HG02763 (cell line): Measurements from ENCODE around the gene CCNK.
A peak's percentile ranks its signal among the peaks of the same experiment; 100 is the strongest.

Source experiments
- ATAC-seq: cut with Tn5 transposase; IDR thresholded peaks from one replicate; pipeline ENCODE4 v1.9.1; 2021; ENCODE audit warnings: mild to moderate bottlenecking, moderate library complexity; ENCODE audit not compliant: unreplicated experiment

CCNK gene

DNA sequence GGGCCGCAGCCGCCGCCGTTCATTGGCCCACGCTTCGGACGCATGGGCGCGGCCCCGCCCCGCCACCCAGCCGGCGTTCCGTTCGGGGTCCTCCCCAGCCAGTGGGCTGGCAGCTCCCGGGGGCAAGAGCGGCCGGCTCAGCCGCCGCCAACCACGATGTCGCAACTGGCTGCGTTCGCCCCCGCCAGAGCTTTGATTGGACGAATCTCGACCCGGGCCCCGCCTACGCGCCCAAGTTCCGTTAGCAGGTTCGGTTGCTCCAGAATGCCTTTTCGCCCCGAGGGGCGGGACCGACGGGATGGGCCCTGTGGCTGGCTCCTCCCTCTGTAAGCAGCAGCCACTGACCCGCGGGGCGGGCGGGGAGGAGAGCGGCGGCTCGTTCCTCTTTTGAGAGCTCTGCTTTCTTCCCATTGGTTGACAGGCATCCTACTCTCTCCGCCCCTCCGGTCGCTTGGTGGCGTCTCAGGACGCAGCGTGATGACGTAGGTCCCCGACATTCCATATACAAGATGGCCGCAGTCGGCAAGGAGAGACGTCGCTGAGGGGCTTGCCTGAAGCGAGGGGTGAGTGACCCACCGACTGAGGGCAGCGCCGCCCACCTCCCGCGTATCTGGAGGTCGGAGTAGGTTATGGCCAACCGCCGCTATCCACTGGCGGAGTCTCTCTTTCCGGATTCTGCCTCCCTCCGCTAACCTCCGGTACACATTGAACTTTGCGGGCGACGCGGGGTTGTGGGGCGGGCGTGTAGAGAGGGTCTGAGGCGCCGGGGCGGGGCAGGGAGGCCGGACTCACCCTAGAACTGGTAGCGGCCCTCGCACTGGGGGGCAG, at the start of gene CCNK:
Gene CCNK, plus strand, starts transcription at position 493 of the 828 bp plus-strand sequence. CDS start 11,269 bp downstream, outside the sequence.
- peak; percentile 88 for ATAC-seq

DNA sequence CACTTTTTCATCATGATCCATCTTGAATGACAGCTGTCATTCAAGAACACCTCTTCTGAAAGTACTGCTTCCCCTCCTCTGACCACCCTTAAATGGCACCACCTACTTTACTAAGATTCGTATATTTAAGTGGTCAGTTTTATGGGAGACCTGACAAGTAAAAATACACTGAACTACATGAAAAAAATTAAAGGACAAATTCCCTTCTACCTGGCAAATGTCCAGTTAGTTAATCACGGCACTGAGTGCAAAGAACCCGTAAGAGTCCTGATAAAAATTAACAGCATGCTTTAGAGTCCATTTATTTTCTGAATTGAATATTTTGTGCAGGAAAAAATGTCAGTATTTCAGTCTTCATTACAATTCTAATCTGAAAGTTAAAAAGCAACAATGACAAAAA, 49.2 kb upstream of the CCNK start:
- no peak for ATAC-seq

DNA sequence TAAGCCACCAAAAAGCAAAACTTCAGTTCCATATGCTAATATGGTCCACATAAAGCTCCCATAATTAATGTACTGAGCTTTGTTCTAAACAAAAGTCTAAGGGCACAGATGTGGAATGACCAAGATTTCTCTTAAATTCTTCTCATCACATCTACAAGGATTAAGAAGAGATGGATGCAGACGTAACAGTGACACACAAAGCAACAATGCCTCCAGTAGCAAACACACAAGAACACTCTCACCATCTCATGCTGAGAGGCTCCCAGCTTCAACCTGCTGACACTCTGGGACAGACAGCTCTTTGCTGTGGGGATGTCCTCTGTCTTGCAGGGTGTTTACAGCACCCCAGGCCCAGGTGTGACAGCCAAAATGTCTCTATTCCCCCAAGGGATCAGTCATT, 48.7 kb upstream of the CCNK start:
- no peak for ATAC-seq

DNA sequence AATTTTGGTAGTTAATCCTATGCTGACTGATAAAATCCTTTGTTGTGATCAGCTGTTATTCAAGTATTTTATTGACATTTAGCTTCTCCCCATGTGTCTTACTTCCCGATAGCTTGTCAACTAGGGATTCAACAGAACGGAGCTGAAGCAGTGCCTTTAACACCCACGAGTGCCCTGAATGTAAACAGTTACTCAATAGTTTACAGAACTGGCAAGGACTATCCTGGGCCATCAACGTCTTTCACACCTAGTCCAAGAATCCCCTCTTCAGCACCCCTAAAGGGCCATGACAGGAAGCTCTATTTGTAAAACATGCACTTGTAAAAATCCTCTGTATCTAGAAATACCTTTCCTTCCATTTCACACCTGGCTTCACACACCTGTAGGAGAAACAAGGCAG, 45.9 kb upstream of the CCNK start:
- ATAC-seq, result no peak

DNA sequence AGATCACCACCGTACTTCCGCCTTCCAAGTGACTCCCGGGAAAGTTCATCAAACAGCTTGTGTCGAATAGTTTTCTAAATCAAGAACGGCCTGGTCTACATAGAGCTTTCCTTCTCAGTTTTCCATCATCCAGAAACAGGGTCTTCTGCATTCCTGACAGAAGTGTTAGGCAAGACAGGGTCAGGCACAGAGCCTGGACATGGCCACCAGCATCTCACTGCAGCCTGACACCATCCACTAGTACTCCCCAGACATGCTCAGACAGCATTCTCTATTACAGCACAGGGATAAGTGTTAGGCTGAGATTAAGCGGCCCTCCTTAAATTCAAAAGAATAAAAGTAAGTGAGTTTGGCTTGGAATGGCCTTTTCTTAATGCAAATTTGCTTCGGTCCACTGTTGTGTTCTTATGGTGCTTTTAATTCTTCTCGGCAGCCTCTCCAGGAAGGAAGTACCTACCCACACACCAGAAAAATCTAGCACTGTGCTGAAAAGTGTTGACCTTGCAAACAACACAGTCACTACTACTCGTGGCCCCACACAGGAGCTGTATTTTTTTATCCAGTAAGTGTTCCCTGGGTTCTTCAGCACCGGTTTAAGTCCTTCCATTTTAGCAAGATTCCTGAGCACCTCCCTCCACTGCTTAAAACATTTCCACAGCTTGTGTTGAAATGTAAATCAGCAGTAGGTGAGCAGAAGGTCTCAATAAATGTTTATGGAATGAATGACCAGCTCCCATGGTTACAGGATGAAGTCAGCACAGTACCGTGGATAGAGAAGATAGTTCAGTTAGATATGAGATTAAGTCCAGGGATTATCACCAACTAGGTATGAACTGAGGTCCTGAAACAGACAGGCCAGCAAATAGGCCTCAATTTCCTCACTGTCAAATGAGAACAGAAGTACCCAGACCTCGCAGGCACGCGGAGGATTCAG, 44.7 kb upstream of the CCNK start:
- no peak for ATAC-seq

DNA sequence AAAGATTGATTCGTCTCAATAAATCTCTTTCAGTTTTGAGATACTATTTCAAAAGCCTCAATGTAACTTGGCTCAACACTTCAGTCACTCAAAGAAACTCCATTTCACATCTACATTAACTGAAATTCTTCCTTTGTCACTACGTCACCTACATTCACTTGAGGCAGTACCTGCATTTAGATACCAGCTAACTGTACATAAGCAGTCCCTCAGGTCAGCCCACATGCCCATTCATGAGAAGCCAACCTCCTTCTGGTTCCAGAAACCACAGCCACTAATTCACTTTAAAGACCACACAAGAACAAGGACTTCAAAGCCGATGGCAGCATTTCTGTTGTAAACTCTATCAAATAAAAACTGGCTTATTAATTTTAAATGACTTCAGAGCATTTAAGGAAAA, 43.5 kb upstream of the CCNK start:
- no peak for ATAC-seq

DNA sequence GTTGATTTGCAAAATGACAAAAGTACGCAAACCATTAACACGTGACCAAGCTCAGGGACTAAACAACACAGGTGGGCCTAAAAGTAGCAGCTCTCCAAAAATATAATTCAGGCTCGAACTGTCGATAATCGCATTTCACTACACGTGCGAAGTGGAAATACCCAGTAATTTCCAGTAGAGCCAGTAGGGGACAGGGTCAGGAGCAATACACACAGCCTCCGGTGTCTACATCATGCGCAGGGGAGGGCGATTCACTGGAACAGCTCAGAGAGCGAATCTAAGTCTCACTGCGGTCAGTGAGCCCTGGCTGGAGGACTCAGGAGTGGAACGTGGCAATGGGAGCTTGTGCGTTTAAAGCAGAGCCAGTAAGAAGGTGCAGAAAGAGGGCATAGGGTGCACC, 40.9 kb upstream of the CCNK start:
- no peak for ATAC-seq

DNA sequence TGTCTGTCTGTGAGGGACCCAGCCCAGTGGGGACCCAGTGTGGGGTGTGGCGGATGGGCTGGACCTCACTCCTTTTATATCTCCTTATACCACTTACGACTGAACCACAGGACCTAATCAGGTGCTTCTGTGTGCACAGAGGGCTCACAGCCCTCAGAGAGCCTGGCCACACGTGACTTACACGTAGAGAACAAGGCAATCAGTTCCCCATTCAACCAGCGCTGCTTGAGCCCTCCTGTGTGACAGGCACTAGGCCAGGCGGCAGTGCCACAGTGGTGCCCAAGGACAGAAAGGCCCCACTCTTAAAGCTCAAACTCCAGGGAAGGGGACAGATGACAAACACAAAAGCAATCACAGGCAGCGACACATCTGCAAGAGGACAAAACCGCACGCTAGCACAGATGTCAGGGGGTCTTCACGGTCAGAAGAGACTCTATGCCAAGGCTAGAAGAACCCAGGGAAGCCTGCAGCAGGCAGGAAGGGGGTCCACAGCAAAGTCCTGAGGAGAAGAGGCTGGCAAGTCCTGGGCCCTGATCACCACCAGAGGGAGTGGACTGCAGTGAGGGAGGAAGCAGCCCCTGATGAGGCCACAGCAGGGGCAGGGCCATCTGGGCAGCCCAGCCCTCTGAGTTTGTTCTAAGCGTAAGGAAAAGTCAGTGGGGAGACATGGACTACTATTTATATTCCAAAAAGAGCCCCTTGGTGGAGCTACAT, 39.9 kb upstream of the CCNK start:
- ATAC-seq, result no peak

DNA sequence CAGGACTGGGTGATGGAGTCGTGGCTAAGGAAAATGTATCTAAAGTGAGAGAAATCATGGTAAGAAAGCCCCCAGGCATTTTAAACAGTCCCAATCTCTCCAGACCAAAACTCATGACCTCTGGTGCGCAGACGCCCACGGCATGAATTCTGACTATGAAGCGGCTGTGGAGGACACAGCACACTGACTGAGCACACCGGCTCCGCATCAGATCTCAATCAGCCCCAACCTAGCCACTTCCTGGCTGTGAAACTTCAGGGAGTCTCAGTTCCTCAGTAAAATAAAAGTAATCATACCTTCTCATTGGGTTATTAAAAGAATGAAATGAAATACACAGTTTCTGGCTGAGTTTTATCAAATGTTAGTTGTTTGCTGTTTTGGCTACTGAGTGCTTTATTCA, 39.3 kb upstream of the CCNK start:
- no peak for ATAC-seq

DNA sequence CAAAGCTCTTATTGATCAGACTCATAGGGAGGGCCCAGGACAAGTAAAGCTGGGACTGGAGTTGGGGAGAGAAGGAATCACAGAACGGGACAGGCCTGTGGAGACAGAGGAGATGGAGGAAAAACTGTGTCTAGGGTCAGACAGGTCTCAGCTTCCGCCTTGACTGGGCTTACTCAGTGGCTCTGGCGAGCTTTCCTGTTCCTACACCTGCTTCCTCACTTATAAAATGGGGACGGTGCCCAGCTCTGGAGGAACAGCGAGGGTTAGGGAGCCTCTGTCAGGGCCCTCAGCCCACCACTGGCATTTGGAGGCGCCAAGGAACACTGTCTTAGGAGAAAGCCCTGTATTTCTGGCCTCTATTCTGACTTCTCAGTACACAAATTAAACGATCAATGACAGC, 35.3 kb upstream of the CCNK start:
- no peak for ATAC-seq

DNA sequence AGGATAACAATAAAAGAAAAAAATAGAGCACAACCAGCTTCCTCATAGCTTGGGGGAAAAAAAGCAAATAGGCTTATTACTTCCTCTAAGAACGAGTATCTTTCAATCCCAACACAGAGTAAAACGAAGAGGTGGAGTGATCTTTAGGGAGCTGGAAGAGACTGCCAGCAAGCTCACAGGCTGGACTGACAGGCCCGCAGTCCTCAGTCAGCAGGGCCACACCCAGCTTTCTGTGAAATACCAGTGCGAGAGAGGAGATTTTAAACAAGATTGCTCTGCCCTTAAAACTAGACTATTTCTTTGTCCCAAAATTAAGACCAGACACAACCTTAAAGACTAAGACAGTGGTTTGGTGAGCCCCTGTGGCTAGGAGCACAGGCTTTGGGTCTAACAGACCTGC, 33.5 kb upstream of the CCNK start:
- no peak for ATAC-seq

DNA sequence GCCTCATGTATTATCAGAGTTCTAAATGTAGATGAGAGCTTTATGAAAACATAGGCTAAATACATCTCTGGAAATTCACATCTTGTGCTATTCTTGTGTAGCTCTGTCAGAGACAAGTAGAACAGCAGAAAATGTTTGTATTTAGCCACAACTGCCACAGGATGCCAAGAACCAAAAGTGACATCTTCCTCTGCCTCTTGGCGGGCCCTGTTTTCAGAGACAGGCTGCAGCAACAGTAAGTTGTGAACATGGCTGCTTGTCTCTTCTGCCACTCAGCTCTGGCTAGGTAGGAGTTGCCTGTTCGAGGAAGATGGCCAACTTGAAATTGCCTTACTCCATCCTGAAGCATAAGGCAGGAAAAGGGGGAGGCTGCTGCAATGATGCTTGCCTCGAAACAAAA, 30.9 kb upstream of the CCNK start:
- no peak for ATAC-seq

DNA sequence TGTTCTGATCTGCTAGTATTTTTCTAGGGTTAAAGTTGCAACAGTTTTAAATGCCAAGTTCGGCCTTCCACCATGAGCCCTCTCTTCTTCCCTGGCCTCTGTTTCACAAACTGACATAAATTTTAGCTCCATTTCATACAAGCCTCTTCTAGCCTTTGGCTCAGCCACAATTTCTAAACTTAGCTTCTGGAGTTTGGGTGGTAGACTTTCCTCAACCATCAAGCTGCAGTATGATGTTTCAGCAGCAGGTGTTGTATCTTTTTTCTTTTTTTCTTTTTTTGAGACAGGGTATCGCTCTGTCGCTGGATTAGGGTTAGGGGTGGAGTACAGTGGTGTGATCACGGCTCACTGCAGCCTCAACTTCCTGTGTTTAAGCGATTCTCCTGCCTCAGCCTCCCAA, 30.0 kb upstream of the CCNK start:
- ATAC-seq, result no peak

DNA sequence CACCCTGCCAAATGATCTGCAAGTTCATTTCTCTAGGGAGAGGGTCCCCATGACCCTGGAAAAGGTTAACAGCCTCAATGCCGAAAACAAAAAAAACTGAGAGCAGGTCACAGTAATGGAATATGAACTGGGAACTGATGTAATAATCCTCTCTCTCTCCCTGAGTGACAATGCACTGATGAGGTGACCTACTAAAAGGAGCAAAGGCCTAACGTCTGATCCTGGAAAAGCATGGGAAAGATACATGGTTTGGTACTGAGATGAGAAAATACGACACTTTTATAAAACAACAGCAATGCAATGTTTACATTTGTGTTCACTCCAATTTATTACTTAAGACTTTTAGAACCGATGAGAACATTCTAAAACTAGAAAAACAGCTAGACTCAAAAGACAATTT, 28.2 kb upstream of the CCNK start:
- ATAC-seq, result no peak

DNA sequence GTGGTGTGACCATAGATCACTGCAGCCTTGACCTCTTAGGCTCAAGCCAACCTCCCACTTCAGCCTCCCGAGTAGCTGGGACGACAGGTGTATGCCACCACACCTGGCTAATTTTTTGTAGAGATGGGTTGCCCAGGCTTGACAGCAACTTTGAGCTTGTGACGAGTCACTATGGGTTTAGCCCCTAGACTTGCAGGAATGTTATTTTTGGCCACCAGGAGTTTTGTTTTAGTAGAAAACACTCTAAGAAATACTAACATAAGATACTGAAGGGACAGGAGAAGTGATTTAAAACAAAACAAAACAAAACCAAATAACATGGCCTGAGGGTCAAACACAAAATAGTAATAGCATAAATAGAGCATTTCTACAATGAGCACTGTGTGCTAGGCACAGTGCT, 27.0 kb upstream of the CCNK start:
- ATAC-seq, result no peak

DNA sequence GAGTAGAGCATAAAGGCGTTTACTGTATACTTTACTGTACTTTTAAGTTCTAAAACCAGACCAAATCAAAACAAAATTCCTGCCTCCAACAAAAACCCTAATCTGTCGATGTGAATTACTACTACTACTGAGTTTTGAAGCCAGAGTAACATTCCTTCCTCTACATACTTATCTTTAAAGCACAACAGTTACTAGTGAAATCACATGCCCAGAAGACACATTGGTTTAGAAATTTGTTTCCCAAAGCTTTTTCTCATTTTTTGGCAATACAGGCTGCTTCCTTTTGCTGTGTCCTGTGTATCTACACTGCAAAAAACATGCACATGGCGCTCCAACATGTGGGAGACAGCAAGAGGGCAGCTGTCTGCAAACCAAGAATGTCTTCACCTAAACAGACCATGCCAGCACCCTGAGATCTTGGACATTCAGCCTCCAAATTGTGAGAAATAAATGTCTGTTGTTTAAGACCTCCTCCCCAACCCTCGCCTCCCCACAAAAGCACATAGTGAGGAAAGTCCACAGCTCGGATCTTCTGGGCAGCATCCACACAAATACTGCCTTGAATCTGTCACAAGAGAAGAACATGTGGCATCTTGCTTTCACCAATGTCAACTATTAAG, 21.6 kb upstream of the CCNK start:
- no peak for ATAC-seq

DNA sequence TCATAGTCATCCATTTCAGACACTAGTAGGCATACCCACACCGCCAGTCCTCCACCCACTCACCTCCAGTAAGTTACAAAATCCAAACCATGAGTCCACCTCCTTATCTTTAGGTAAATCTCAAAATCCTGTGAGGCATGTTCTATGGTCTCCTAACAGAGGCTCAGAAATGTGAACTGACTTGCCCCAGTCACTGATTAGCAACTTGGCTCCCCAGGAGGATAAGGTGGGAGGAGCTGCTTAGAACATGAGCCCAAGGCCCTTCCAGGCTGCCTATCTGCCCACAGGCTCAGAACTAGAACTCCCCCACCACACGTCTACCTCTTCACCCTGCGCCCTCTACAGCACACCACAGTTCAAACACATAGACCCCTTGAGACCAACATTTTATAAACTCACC, 20.4 kb upstream of the CCNK start:
- no peak for ATAC-seq

DNA sequence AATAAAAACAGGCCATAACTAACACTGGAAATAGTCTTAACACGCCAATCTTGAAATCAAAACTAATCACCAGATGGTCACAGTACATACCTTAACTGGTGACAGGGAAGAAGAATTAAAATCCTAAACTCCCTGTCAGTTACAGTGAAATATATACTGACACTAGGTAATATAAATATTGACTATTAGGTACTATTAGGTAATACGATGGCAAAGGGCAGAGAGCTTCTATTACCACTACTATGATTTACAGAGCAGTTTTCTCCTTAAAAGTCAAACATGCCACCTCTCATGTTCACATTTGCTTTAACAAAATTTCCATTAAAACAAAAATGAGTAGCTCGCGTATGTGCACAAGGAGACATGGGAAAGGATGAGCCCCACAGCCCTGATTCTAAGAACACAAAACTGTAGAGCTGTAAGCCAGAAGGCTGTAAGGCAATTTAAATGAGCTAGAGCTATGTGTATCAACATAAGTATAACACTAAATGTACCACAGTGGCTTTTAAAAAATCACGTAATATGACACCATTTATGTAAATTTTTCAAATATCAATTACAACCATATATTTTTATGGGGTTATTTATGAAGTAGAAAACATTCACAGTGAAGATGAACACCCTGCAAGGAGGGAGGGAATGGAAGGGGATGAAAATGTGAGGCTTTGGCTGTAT, 19.7 kb upstream of the CCNK start:
- no peak for ATAC-seq

DNA sequence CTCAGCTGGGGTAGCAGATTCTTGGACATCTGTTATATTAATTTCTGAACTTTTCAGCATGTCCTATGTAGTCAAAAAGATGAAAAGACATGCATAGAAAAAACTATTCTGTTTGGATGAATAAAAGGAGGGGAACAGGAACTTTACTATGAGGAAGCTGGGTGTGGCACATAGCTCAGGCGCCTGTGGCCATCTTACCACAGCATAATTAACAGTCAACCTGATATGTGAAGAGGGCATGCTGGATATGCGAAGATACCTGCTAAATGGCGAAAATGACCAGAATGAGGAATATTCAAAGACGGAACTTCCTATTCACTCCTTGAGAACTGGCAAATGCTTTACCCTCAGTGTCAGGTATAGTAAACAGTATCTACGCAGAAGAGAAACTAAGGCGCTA, 19.0 kb upstream of the CCNK start:
- ATAC-seq, result no peak

DNA sequence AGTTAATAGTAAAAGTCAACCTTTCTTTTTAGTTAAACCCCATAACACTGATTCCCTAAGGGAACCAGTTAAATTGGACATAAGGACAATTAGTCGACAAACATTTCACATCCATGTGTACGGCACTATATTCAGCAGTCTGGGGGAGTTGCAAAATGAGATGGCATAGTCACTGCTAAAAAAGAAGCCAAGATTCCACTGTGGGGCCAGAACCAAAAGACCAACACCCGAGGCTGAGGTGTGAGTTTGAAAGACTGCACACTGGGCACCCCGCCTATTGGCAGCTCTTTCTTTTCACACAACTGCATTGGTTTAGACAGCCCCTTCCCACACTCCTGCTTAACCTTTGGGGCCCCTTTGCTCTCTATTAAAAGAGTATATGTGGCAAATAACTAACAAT, 17.2 kb upstream of the CCNK start:
- ATAC-seq, result no peak
